Non-pigmented ciliary epithelial cell (primary cell): ENCODE measurements around the gene KCNH8.

Experiments
- DNase-seq: peaks from one replicate; pipeline ENCODE4 v3.0.0-alpha.2; 2010; ENCODE audit warnings: low read depth

Gene KCNH8

GRCh38 chr3:19254189-19254588 lies 105.9 kb downstream of the KCNH8 start:
- DNase-seq, result no peak

GRCh38 chr3:19254784-19255338 lies 106.6 kb downstream of the KCNH8 start:
- no peak for DNase-seq

- no peak for DNase-seq
These were observed 108.0 kb downstream of the KCNH8 start for GRCh38 chr3:19256313-19256712.

GRCh38 chr3:19263606-19264005 lies 115.3 kb downstream of the KCNH8 start:
- DNase-seq, result no peak

GRCh38 chr3:19264424-19264823 lies 116.1 kb downstream of the KCNH8 start:
- no peak for DNase-seq

- DNase-seq, result no peak
These were observed 118.7 kb downstream of the KCNH8 start for GRCh38 chr3:19267040-19267439.

- DNase-seq, result no peak
These were observed 122.2 kb downstream of the KCNH8 start for GRCh38 chr3:19270481-19270880.

GRCh38 chr3:19272296-19272695 lies 124.0 kb downstream of the KCNH8 start:
- no peak for DNase-seq

GRCh38 chr3:19273091-19273490 lies 124.8 kb downstream of the KCNH8 start:
- no peak for DNase-seq

GRCh38 chr3:19274576-19274975 lies 126.3 kb downstream of the KCNH8 start:
- DNase-seq, result no peak

GRCh38 chr3:19284974-19285373 lies 136.7 kb downstream of the KCNH8 start:
- DNase-seq, result no peak

- no peak for DNase-seq
These were observed 145.0 kb downstream of the KCNH8 start for GRCh38 chr3:19293295-19293694.

- DNase-seq, result no peak
These were observed 146.9 kb downstream of the KCNH8 start for GRCh38 chr3:19295208-19295607.

GRCh38 chr3:19331931-19332330 lies 183.6 kb downstream of the KCNH8 start:
- DNase-seq, result no peak

- no peak for DNase-seq
These were observed 185.8 kb downstream of the KCNH8 start for GRCh38 chr3:19334120-19334519.

- DNase-seq, result no peak
These were observed 190.5 kb downstream of the KCNH8 start for GRCh38 chr3:19338769-19339168.

- DNase-seq, result no peak
These were observed 194.1 kb downstream of the KCNH8 start for GRCh38 chr3:19342389-19342788.

GRCh38 chr3:19346759-19347158 lies 198.4 kb downstream of the KCNH8 start:
- no peak for DNase-seq

GRCh38 chr3:19347671-19348070 lies 199.4 kb downstream of the KCNH8 start:
- DNase-seq, result no peak

- DNase-seq, result no peak
These were observed 200.2 kb downstream of the KCNH8 start for GRCh38 chr3:19348500-19348899.

- no peak for DNase-seq
These were observed 200.7 kb downstream of the KCNH8 start for GRCh38 chr3:19348941-19349564.

GRCh38 chr3:19357947-19358346 lies 209.6 kb downstream of the KCNH8 start:
- no peak for DNase-seq

- no peak for DNase-seq
These were observed 214.8 kb downstream of the KCNH8 start for GRCh38 chr3:19363071-19363470.

GRCh38 chr3:19364148-19364547 lies 215.8 kb downstream of the KCNH8 start:
- no peak for DNase-seq
